Retinal pigment epithelial cell (primary cell): ENCODE results near the gene VSIG4.

Experiments
- DNase-seq: peaks from one replicate; pipeline ENCODE4 v3.0.0-alpha.2; 2010; ENCODE audit warnings: low read depth
- H3K4me3 ChIP-seq: 2 replicates; pipeline ENCODE4 v1.5.1; 2011; ENCODE audit warnings: mild to moderate bottlenecking, low read length, control low read depth, moderate library complexity
- CTCF ChIP-seq: conservative IDR thresholded peaks from 2 replicates; pipeline ENCODE4 v1.5.1; 2011; ENCODE audit warnings: low read depth, low read length, control low read depth, inconsistent platforms

The VSIG4 gene

GRCh38 chrX:66020631-66021334, 19.1 kb downstream of the VSIG4 start:
- no peak for TF ChIP-seq CTCF
- no peak for DNase-seq
- H3K4me3 ChIP-seq = no peak overlapping the region

- no peak for TF ChIP-seq CTCF
- no peak for DNase-seq
- H3K4me3 ChIP-seq = no peak overlapping the region
Measured at GRCh38 chrX:66019974-66020373, 19.9 kb downstream of the VSIG4 start.

- no peak for TF ChIP-seq CTCF
- no peak overlapping the region for H3K4me3 ChIP-seq
- no peak for DNase-seq
Measured at GRCh38 chrX:66019310-66019652, 20.6 kb downstream of the VSIG4 start.

- DNase-seq = no peak
- TF ChIP-seq CTCF = no peak
- H3K4me3 ChIP-seq = no peak overlapping the region
Measured at GRCh38 chrX:66018585-66019309, 21.1 kb downstream of the VSIG4 start.

GRCh38 chrX:66017659-66018170, 22.2 kb downstream of the VSIG4 start:
- TF ChIP-seq CTCF = no peak
- no peak for DNase-seq
- no peak overlapping the region for H3K4me3 ChIP-seq

- no peak overlapping the region for H3K4me3 ChIP-seq
- TF ChIP-seq CTCF = no peak
- no peak for DNase-seq
Measured at GRCh38 chrX:66016905-66017658, 22.8 kb downstream of the VSIG4 start.
